ENCODE results near the gene EDARADD. TPM values are rescaled to one million over a fixed set of nuclear protein-coding genes. Genes with fewer than 3 reads are reported as not detected.

EDARADD gene
- total and polyA plus RNA-seq, 2 of the 8 experiments (the other 6 are each of a cell fraction or from before 2014, with no cell fraction given) = 3.4 to 6.1 TPM

DNA sequence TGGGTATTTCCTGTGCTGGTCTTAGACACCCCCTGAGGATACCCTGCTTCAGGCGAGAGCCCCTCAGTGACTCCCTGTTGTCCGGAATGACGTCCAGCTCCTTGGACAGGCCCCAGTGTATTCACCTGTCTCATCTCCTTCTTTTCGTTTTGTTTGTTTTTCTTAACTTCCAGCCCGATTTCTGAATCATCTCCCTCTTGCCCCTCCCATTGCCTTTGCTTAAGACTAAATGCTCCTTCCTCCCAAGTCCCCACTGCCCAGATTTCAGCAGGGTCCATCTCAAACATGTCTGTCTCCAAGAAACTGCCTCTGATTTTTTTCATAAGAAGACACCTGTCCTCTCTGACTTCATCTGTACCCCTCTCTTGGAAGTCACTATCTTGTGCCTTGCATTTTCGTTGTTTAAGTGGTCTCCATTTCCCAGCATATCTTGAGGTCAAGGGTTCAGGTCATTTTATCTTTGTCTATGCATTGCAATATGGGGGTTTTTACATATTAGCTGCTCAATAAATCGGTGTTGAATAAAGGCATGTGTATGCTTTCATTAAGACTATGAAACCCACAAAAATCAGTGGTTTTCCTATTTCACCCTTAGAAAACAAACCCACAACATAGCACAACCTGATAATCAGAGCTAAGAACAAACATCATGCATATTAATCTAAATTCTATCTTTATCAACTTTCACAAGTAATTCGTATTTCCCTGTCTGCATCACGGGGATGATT, 71.3 kb downstream of the EDARADD start:
- Histone ChIP-seq H2AK5ac (ENCODE audit: low read depth, low read length) (no peak overlapping the region), H4K20me1 (replicated peaks in 1 of 2; ENCODE audit: control insufficient read depth in 1 of 2, insufficient read depth in 2 of 2, low read length in 2 of 2) (no peaks in the 10 kb centered on the region), H2BK120ac (replicated peaks; ENCODE audit: low read depth, low read length) (no peak overlapping the region), H4K91ac (replicated peaks; ENCODE audit: insufficient read length, low read length) (no peak overlapping the region), H4K8ac (ENCODE audit: extremely low read depth, insufficient read depth, low read length) (no peak overlapping the region), H3K4me2 (ENCODE audit: insufficient read depth in 1 of 2, low read depth in 2 of 2, low read length in 2 of 2) (no peak overlapping the region), H3K79me2 (ENCODE audit: control insufficient read depth in 1 of 2, insufficient read depth in 2 of 2, low read length in 2 of 2) (no peaks in the 10 kb centered on the region), H3K23ac (ENCODE audit: insufficient read length) (no peak overlapping the region), H3K36me3 (ENCODE audit: control insufficient read depth in 2 of 4, insufficient read depth in 4 of 4, low read length in 3 of 4) (no peaks in the 10 kb centered on the region), H3K27me3 (replicated peaks in 1 of 4; ENCODE audit: control insufficient read depth in 3 of 4, extremely low read depth in 1 of 4, insufficient read depth in 3 of 4, low read length in 3 of 4) (no peaks in the 10 kb centered on the region), H3K4me1 (replicated peaks in 1 of 4; ENCODE audit: control insufficient read depth in 3 of 4, insufficient read depth in 4 of 4, low read length in 3 of 4) (peaks cover 0 to 6% (median 1%) of the 10 kb centered on the region in 4 experiments; a peak in 3 of 7 replicates), H4K5ac (ENCODE audit: insufficient read length, low read depth, low read length) (no peak overlapping the region), H3K14ac (ENCODE audit: insufficient read length) (no peak overlapping the region), H2AFZ (ENCODE audit: low read length) (no peak overlapping the region), H3K4me3 (ENCODE audit: extremely low read depth in 1 of 4, insufficient read depth in 2 of 4, low read depth in 3 of 4, low read length in 4 of 4) (no peak overlapping the region), H3K4ac (replicated peaks; ENCODE audit: insufficient read length, low read depth, low read length) (no peak overlapping the region), H3K79me1 (ENCODE audit: low read depth, low read length) (no peaks in the 10 kb centered on the region; the same call in 1 of the 2 replicates), H3K9ac (replicated peaks in 1 of 4; ENCODE audit: extremely low read depth in 1 of 4, low read depth in 3 of 4, low read length in 3 of 4) (no peak overlapping the region), H2BK5ac (ENCODE audit: low read depth, low read length) (no peak overlapping the region), H2BK12ac (ENCODE audit: low read depth, low read length) (no peak overlapping the region), H2BK20ac (ENCODE audit: low read length) (no peak overlapping the region), H3K23me2 (ENCODE audit: low read depth, low read length) (no peaks in the 10 kb centered on the region; the same call in 1 of the 2 replicates), H2BK15ac (ENCODE audit: low read length) (no peak overlapping the region), H3K27ac (ENCODE audit: low read depth, low read length) (no peak overlapping the region), H3K56ac (replicated peaks; ENCODE audit: insufficient read length, low read depth, low read length) (no peak overlapping the region), H3K9me3 (ENCODE audit: insufficient read depth in 2 of 2, low read depth in 1 of 2, low read length in 1 of 2) (no peaks in the 10 kb centered on the region), H3K18ac (ENCODE audit: extremely low read depth, low read length) (no peak overlapping the region)
- TF ChIP-seq SP2 (IDR thresholded peaks at IDR 0.05; ENCODE audit: low read length) = no peak
- no peak for TF ChIP-seq GTF2F1 (IDR thresholded peaks at IDR 0.05; ENCODE audit: borderline replicate concordance, low read depth, low read length)
- TF ChIP-seq CBX8 (IDR thresholded peaks at IDR 0.05; ENCODE audit: borderline replicate concordance, low read depth, low read length) = no peak
- TF ChIP-seq POLR2AphosphoS5 (IDR thresholded peaks at IDR 0.05; ENCODE audit: low read depth, low read length) = no peak
- no peak for TF ChIP-seq CHD2 (IDR thresholded peaks at IDR 0.05; ENCODE audit: low read length)
- no peak for TF ChIP-seq RXRA (IDR thresholded peaks at IDR 0.05; ENCODE audit: insufficient read depth, low read depth, low read length)
- no peak for TF ChIP-seq JUN (IDR thresholded peaks at IDR 0.05; ENCODE audit: low read depth, low read length)
- no peak for TF ChIP-seq EGR1 (IDR thresholded peaks at IDR 0.05; ENCODE audit: borderline replicate concordance, low read depth, low read length)
- no peak for TF ChIP-seq KDM1A (IDR thresholded peaks at IDR 0.05; ENCODE audit: borderline replicate concordance, low read length)
- TF ChIP-seq RBBP5 (IDR thresholded peaks at IDR 0.05; ENCODE audit: borderline replicate concordance, low read depth, low read length) = no peak
- no peak for TF ChIP-seq SP1 (IDR thresholded peaks at IDR 0.05; ENCODE audit: low read depth, low read length)
- TF ChIP-seq POU5F1 (IDR thresholded peaks at IDR 0.05; ENCODE audit: low read depth, low read length) = no peak
- no peak for TF ChIP-seq SAP30 (IDR thresholded peaks at IDR 0.05; ENCODE audit: insufficient read depth, insufficient replicate concordance, low read length)
- 88% methylated on average over 9 of the region's 9 CpGs; no CpG with 5 or more reads in 1 of the 2 experiments for WGBS, 2 experiments (ENCODE audit: extremely low coverage in 1 of 2, insufficient coverage in 1 of 2, insufficient read length in 1 of 2, insufficient replicate concordance in 2 of 2, low coverage in 1 of 2, low lambda C conversion rate in 2 of 2, missing lambda C conversion rate in 1 of 2)
- DNase-seq (ENCODE audit: low read depth in 1 of 2, low spot score in 2 of 2) (no peak), FAIRE-seq (no peak)
- ChIA-PET CTCF (ENCODE audit: partially characterized antibody) (interaction anchor here (0.7 to 3.7 kb wide), 5 partner anchors 10 to 361 kb away, joined by 3 to 20 read pairs (median 6); no protein-coding TSS in a partner anchor), POLR2A (ENCODE audit: partially characterized antibody) (no interaction called here)
